Vagina (tissue), 2 donors: ENCODE measurements around the gene COG6. TPM values are rescaled to one million over a fixed set of nuclear protein-coding genes. Genes with fewer than 3 reads are reported as not detected.

Experiments
- DNase-seq, 2 donors: peaks; one replicate each; pipeline ENCODE4 v3.0.0-alpha.2; 2017; ENCODE audit errors: extremely low spot score in 2 of 2
- H3K27ac ChIP-seq: fragments of 200-600 bp; sonication (generic); one replicate; pipeline ENCODE4 v1.5.1; 2019
- H3K27me3 ChIP-seq: fragments of 200-600 bp; sonication (generic); one replicate; pipeline ENCODE4 v1.5.1; 2019
- H3K36me3 ChIP-seq, 2 donors: fragments of 200-600 bp; sonication (generic); one replicate each; pipeline ENCODE4 v1.5.1; 2017 to 2019
- H3K4me1 ChIP-seq: fragments of 200-600 bp; sonication (generic); one replicate; pipeline ENCODE4 v1.5.1; 2019
- H3K4me3 ChIP-seq, 2 donors: fragments of 200-600 bp; sonication (generic); 1 replicate in 1 of 2; 2 replicates in 1 of 2; pipeline ENCODE4 v1.5.1; 2016 to 2019
- H3K9me3 ChIP-seq: fragments of 200-600 bp; sonication (generic); one replicate; pipeline ENCODE4 v1.5.1; 2019
- POLR2A ChIP-seq, 2 donors: fragments of 450-650 bp; IDR thresholded peaks; one replicate each; pipeline ENCODE4 v1.6.1; 2017; ENCODE audit warnings: antibody characterized with exemption in 2 of 2, mild to moderate bottlenecking in 2 of 2, moderate library complexity in 2 of 2
- POLR2AphosphoS5 ChIP-seq, 2 donors: sonication (generic); formaldehyde crosslinking; IDR thresholded peaks; one replicate each; pipeline ENCODE4 v1.9.0; 2017; ENCODE audit warnings: antibody characterized with exemption in 2 of 2, mild to moderate bottlenecking in 2 of 2, low read depth in 1 of 2; ENCODE audit not compliant: insufficient read depth in 1 of 2
- intact Hi-C: fragments of 100-400 bp; cut with DNase I; formaldehyde crosslinking; loops from one replicate; pipeline ENCODE4 v1.15.1; 2023
- microRNA-seq: library from miRNA; unstranded; fragments of <30 nt; microRNA quantifications from one replicate; pipeline ENCODE4, GENCODE V29; 2017; ENCODE audit warnings: borderline number of aligned reads, borderline replicate concordance
- small RNA-seq: library from RNA; depleted of rRNA; stranded (forward); fragments of <200 nt; gene quantifications from one replicate; pipeline ENCODE3, GENCODE V24; 2016
- total RNA-seq: library from RNA; depleted of rRNA; stranded (reverse); fragments of >200 nt; gene quantifications from one replicate; pipeline ENCODE4 v1.2.3, GENCODE V29; 2016
- TF ChIP-seq, protein P1 (sequence below), 3 experiments: fragments of 450-650 bp in 2 of 3; fragments of 200-600 bp in 1 of 3; sonication (generic) in 1 of 3; IDR thresholded peaks; one replicate each; pipeline ENCODE4 v1.5.1; 2017 to 2019; ENCODE audit warnings: antibody characterized with exemption in 3 of 3, mild to moderate bottlenecking in 2 of 3, moderate library complexity in 2 of 3

COG6 gene
- total RNA-seq, 1 donor from 2014 or later = 15.2 TPM

DNA sequence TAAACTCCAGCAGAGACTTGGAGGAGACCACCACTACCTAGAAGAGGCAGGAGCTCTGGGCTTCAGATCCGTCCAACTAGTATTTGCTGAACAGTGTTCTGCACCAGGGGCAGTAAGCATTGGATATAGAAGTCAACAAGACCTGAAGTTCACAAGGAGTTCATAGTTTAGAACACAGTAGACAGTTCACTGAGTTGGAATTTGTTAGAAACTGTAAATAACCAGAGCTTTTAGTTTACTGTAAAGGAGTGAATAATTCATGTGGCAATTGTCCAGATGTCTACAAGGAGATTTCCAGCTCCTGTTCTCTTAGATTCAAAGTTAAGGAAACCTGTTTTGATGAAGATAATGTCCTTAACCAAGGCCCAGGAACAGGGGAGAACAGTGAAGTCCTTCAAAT is 128.9 kb downstream of the COG6 start:
- intact Hi-C loops = no loop called here
- TF ChIP-seq POLR2AphosphoS5 (IDR thresholded peaks at IDR 0.05; ENCODE audit: insufficient read depth in 1 of 2, low read depth in 1 of 2) (no peak), POLR2A (IDR thresholded peaks at IDR 0.05) (no peak)
- TF ChIP-seq, protein P1, sequence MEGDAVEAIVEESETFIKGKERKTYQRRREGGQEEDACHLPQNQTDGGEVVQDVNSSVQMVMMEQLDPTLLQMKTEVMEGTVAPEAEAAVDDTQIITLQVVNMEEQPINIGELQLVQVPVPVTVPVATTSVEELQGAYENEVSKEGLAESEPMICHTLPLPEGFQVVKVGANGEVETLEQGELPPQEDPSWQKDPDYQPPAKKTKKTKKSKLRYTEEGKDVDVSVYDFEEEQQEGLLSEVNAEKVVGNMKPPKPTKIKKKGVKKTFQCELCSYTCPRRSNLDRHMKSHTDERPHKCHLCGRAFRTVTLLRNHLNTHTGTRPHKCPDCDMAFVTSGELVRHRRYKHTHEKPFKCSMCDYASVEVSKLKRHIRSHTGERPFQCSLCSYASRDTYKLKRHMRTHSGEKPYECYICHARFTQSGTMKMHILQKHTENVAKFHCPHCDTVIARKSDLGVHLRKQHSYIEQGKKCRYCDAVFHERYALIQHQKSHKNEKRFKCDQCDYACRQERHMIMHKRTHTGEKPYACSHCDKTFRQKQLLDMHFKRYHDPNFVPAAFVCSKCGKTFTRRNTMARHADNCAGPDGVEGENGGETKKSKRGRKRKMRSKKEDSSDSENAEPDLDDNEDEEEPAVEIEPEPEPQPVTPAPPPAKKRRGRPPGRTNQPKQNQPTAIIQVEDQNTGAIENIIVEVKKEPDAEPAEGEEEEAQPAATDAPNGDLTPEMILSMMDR (IDR thresholded peaks at IDR 0.05) = no peak
- no peak for DNase-seq

DNA sequence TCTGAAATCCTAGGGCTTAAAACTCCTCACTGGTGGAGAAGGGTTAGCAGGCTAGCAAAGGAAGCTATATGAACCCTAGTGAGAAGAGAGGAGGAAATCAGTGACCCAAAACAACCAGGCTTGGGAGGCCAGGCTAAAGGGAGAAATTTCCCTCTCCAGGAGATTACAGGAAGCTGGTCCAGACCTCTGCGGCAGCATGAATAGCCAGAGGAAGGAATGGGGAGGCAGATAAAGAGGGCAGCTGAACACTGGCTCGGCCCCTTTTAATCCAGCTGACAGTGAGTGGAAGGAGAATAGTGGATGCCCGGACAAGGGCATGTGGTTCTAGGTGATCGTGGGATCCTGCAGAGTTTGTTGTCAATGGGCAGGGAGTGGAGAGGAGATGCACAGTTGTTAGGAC is 130.6 kb downstream of the COG6 start:
- no peak for DNase-seq
- H3K27me3 ChIP-seq = no peaks in the 10 kb centered on the region
- no peak overlapping the region for H3K27ac ChIP-seq
- H3K4me3 ChIP-seq = no peak overlapping the region
- peaks cover 13% of the 10 kb centered on the region for H3K4me1 ChIP-seq
- intact Hi-C loops = no loop called here
- no peaks in the 10 kb centered on the region for H3K9me3 ChIP-seq
- TF ChIP-seq POLR2A (IDR thresholded peaks at IDR 0.05) (no peak), POLR2AphosphoS5 (IDR thresholded peaks at IDR 0.05; ENCODE audit: insufficient read depth in 1 of 2, low read depth in 1 of 2) (no peak)
- TF ChIP-seq, protein P1 (IDR thresholded peaks at IDR 0.05) = no peak
- no peaks in the 10 kb centered on the region for H3K36me3 ChIP-seq

More for the DNA sequence above, 128.9 kb downstream of the COG6 start:
- no peaks in the 10 kb centered on the region for H3K27me3 ChIP-seq
- no peaks in the 10 kb centered on the region for H3K36me3 ChIP-seq
- peaks cover 13% of the 10 kb centered on the region for H3K4me1 ChIP-seq
- H3K4me3 ChIP-seq = no peak overlapping the region
- H3K27ac ChIP-seq = no peak overlapping the region
- H3K9me3 ChIP-seq = no peaks in the 10 kb centered on the region

DNA sequence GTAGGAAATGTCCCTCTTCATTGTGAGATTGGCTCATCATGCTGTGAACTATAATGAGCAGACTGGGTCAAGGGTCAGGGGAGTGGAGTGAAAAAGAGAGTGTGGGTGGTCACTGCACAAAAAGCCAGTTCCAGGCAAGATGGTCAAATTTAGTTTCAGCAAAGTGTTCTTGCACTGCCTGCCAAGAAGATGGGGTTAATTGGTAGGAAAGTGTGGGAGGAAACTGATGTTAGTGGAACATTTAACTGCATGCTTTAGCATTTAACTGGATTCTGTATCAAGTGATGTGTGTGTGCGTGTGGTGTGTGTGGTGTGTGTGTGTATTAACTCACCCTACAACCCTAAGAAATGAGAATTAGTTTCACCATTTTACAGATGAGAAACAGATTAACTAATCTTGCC is 131.6 kb downstream of the COG6 start:
- Histone ChIP-seq H3K4me3 (no peak overlapping the region), H3K36me3 (no peaks in the 10 kb centered on the region), H3K9me3 (no peaks in the 10 kb centered on the region), H3K27ac (no peak overlapping the region), H3K4me1 (peaks cover 13% of the 10 kb centered on the region), H3K27me3 (no peaks in the 10 kb centered on the region)
- no peak for DNase-seq
- intact Hi-C loops = no loop called here
- TF ChIP-seq, protein P1 (IDR thresholded peaks at IDR 0.05) = no peak
- TF ChIP-seq POLR2A (IDR thresholded peaks at IDR 0.05) = no peak

DNA sequence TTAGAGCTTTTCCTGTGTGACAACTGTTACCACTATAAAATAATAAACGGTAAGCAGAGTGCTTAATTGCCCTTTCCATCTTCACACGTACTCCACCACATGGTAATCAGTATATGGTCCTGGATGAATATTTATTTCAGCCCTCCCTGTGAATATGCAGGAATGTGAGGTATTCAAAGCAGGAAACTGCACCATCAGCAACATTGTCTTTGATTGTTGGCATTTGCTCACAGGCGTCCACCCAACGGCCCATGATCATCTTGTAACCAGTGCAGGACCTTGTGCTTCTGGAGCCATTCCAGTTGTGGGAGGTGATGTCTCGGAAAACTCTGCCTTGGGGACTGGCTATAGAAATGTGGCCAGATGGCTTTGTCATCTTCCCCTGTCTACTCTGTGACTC is 132.6 kb downstream of the COG6 start:
- Histone ChIP-seq H3K4me3 (no peak overlapping the region), H3K36me3 (no peaks in the 10 kb centered on the region), H3K9me3 (no peaks in the 10 kb centered on the region), H3K27me3 (no peaks in the 10 kb centered on the region), H3K4me1 (peaks cover 13% of the 10 kb centered on the region), H3K27ac (no peak overlapping the region)
- intact Hi-C loops = no loop called here
- no peak for DNase-seq
- TF ChIP-seq POLR2AphosphoS5 (IDR thresholded peaks at IDR 0.05; ENCODE audit: insufficient read depth in 1 of 2, low read depth in 1 of 2) = no peak
- TF ChIP-seq POLR2A (IDR thresholded peaks at IDR 0.05) = no peak

DNA sequence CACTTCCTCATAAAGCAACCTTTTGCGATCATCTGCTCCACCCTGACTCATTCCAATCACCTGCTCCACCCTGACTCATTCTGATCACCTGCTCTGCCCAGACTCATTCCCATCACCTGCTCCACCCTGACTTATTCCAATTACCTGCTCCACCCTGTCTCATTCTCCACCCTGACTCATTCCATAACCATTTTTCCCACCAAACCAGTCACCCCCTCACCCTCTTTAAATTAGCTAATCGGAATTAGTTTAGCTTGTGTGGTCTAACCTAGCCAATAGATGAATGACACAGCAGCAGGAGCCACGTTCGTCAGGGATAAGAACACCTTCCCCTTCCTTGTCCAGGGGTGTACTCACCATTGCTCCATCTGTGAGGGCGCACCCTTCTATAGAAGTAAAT is 134.0 kb downstream of the COG6 start:
- Histone ChIP-seq H3K27me3 (no peaks in the 10 kb centered on the region), H3K9me3 (no peaks in the 10 kb centered on the region), H3K27ac (no peak overlapping the region), H3K4me3 (no peak overlapping the region), H3K4me1 (peaks cover 13% of the 10 kb centered on the region), H3K36me3 (no peaks in the 10 kb centered on the region)
- no peak for DNase-seq
- intact Hi-C loops = no loop called here
- TF ChIP-seq POLR2A (IDR thresholded peaks at IDR 0.05) (no peak), POLR2AphosphoS5 (IDR thresholded peaks at IDR 0.05; ENCODE audit: insufficient read depth in 1 of 2, low read depth in 1 of 2) (no peak)
- TF ChIP-seq, protein P1 (IDR thresholded peaks at IDR 0.05) = no peak

Small RNAs within 50 kb of the gene (microRNA-seq; reads per million reads assigned to microRNA genes)
- gene MIR4305 = not detected

Small RNAs within 50 kb of the gene (small RNA-seq; reads per million reads assigned to genes)
- gene MIR4305 (not detected), gene RNY4P14 (not detected)

Other genes with a start within 250 kb of the COG6 start
- 54.8 TPM for gene LHFPL6, start 52.5 kb upstream of the COG6 start, total RNA-seq